Liver (tissue), 9 donors: ENCODE measurements around the gene ATP6V0D1. TPM values are rescaled to one million over a fixed set of nuclear protein-coding genes. Genes with fewer than 3 reads are reported as not detected.

Experiments
- DNase-seq: peaks from one replicate; pipeline ENCODE4 v3.0.0-alpha.2; 2017; ENCODE audit warnings: low spot score
- H3K27ac ChIP-seq, 2 donors: one replicate each; pipeline ENCODE4 v1.7.0; 2013; ENCODE audit warnings: inconsistent platforms in 2 of 2, low read length in 2 of 2, control low read depth in 1 of 2, low read depth in 1 of 2, mild to moderate bottlenecking in 1 of 2
- H3K27me3 ChIP-seq, 4 donors: one replicate each; pipeline versions ENCODE4 v1.6.1 to v1.7.0; 2013; ENCODE audit warnings: low read length in 3 of 4, inconsistent platforms in 1 of 4, mild to moderate bottlenecking in 1 of 4, moderate library complexity in 1 of 4; ENCODE audit not compliant: control insufficient read depth in 4 of 4, insufficient read depth in 4 of 4
- H3K36me3 ChIP-seq, 4 donors: one replicate each; pipeline versions ENCODE4 v1.6.1 to v1.7.0; 2013; ENCODE audit warnings: low read length in 3 of 4, mild to moderate bottlenecking in 3 of 4, low read depth in 1 of 4, moderate library complexity in 1 of 4; ENCODE audit not compliant: control insufficient read depth in 4 of 4, insufficient read depth in 3 of 4
- H3K4me1 ChIP-seq, 4 donors: one replicate each; pipeline versions ENCODE4 v1.6.1 to v1.7.0; 2013; ENCODE audit warnings: low read length in 3 of 4, mild to moderate bottlenecking in 3 of 4, moderate library complexity in 1 of 4; ENCODE audit not compliant: control insufficient read depth in 4 of 4, insufficient read depth in 4 of 4
- H3K4me3 ChIP-seq, 3 donors: one replicate each; pipeline versions ENCODE4 v1.6.1 to v1.7.0; 2013; ENCODE audit warnings: low read length in 3 of 3, control low read depth in 1 of 3, low read depth in 1 of 3, mild to moderate bottlenecking in 1 of 3
- H3K9ac ChIP-seq, 2 donors: one replicate each; pipeline ENCODE4 v1.7.0; 2013; ENCODE audit warnings: low read length in 2 of 2, mild to moderate bottlenecking in 2 of 2, moderate library complexity in 2 of 2, control low read depth in 1 of 2, low read depth in 1 of 2
- H3K9me3 ChIP-seq, 4 donors: one replicate each; pipeline versions ENCODE4 v1.6.1 to v1.7.0; 2013; ENCODE audit warnings: low read length in 3 of 4; ENCODE audit not compliant: control insufficient read depth in 4 of 4
- FOXA1 ChIP-seq: IDR thresholded peaks from 2 replicates; pipeline ENCODE4 v1.6.1; 2016; ENCODE audit warnings: antibody characterized with exemption
- FOXA2 ChIP-seq: IDR thresholded peaks from 2 replicates; pipeline ENCODE4 v1.6.1; 2016; ENCODE audit warnings: antibody characterized with exemption
- GABPA ChIP-seq, 2 donors: IDR thresholded peaks in 1 of 2; conservative IDR thresholded peaks in 1 of 2; 2 replicates each; pipeline ENCODE4 v1.6.1; 2016; ENCODE audit warnings: antibody characterized with exemption in 2 of 2, mild to moderate bottlenecking in 1 of 2, moderate library complexity in 1 of 2
- HNF4A ChIP-seq, 2 donors: conservative IDR thresholded peaks; 2 replicates each; pipeline ENCODE4 v1.6.1; 2016; ENCODE audit warnings: antibody characterized with exemption in 2 of 2, mild to moderate bottlenecking in 2 of 2
- JUND ChIP-seq, 2 donors: IDR thresholded peaks; 2 replicates each; pipeline ENCODE4 v1.6.1; 2016; ENCODE audit warnings: antibody characterized with exemption in 2 of 2
- NR2F2 ChIP-seq: IDR thresholded peaks from 2 replicates; pipeline ENCODE4 v1.6.1; 2016; ENCODE audit warnings: antibody characterized with exemption
- RAD21 ChIP-seq, 2 donors: IDR thresholded peaks; 2 replicates each; pipeline ENCODE4 v1.6.1; 2016; ENCODE audit warnings: antibody characterized with exemption in 2 of 2, mild to moderate bottlenecking in 2 of 2
- RXRA ChIP-seq, 2 donors: IDR thresholded peaks; 2 replicates each; pipeline ENCODE4 v1.6.1; 2017 to 2018; ENCODE audit warnings: antibody characterized with exemption in 2 of 2, mild to moderate bottlenecking in 1 of 2
- SP1 ChIP-seq: IDR thresholded peaks from 2 replicates; pipeline ENCODE4 v1.6.1; 2018; ENCODE audit warnings: antibody characterized with exemption, mild to moderate bottlenecking
- TAF1 ChIP-seq: conservative IDR thresholded peaks from 2 replicates; pipeline ENCODE4 v1.6.1; 2016; ENCODE audit warnings: antibody characterized with exemption, mild to moderate bottlenecking
- WGBS: extraction: QIAGEN DNeasy Blood & Tissue Kit; methylation state at CpG from one replicate; pipeline ENCODE4 v1.1.7; 2013; 5-methylcytosine and 5-hydroxymethylcytosine counted together
- polyA plus RNA-seq, 2 donors: library from polyadenylated mRNA; stranded (reverse) in 1 of 2; unstranded in 1 of 2; fragments of 200-250 nt in 1 of 2; fragments of >200 nt in 1 of 2; fragmentation: Nextera tagmentation in 1 of 2; extraction: Ambion mirVana in 1 of 2; gene quantifications; one replicate each; pipeline versions ENCODE4 v1.2.1 to v1.2.3, GENCODE V29; 2013 to 2015
- total RNA-seq, 2 donors: library from RNA; depleted of rRNA; stranded (reverse); fragments of >200 nt; gene quantifications; one replicate each; pipeline ENCODE4 v1.2.3, GENCODE V29; 2014
- TF ChIP-seq, protein P1 (sequence below): IDR thresholded peaks from 2 replicates; pipeline ENCODE4 v1.6.1; 2016; ENCODE audit warnings: antibody characterized with exemption
- TF ChIP-seq, protein P2 (sequence below): IDR thresholded peaks from 2 replicates; pipeline ENCODE4 v1.6.1; 2016; ENCODE audit warnings: antibody characterized with exemption
- TF ChIP-seq, protein P3 (sequence below): fragments of 150-350 bp; IDR thresholded peaks from 2 replicates; pipeline ENCODE4 v1.5.1; 2017; ENCODE audit warnings: improper control_type of control experiment, low read depth, low read length; ENCODE audit not compliant: missing input control
- donor health status: healthy.
- donor health status: healthy.
- donor health status: healthy.
- donor health status: healthy.
- donor health status: healthy.

The ATP6V0D1 gene
- total and polyA plus RNA-seq, 4 donors, result 47.6 to 80.2 (median 66.6) TPM

DNA sequence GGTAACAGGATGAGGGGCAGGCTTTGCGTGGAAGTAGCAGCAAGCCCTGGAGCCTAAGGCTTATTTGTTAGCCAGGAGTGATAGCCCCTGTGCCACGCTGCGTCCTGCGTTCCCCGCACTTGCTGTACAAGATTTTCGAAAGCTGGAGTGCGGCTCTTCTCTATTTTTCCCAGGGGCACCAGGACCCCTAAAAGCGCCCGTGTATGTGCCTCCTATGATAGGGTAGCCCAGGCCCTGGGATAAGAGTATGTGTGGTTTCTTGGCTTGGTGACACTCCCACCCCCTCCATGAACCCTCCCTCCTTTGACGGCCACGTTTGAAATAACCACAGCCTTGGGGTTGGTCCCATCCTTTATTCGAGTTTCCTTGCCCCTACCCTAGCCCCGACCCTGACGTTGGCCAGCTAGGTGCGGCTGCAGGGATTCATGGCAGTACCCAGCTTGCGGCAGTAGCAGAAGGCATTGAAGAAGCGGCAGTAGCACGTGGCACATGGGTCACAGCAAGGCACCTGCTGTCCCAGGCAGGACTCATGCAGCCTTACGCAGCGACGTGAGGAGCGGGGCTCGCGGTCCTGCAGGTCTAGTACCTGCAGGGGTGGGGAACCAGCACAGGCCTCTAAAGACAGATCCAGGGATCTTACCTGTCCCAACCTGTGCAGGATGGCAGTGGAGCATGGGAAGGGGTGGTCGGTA lies 1.4 kb upstream of the ATP6V0D1 start:
- TF ChIP-seq TAF1 (no peak), GABPA (IDR thresholded peaks at IDR 0.05 in 1 of 2, conservative IDR thresholded peaks at IDR 0.05 in 1 of 2) (no peak), JUND (IDR thresholded peaks at IDR 0.05) (no peak), FOXA2 (no peak), RXRA (IDR thresholded peaks at IDR 0.05) (no peak), RAD21 (IDR thresholded peaks at IDR 0.05) (no peak)
- TF ChIP-seq, protein P1, sequence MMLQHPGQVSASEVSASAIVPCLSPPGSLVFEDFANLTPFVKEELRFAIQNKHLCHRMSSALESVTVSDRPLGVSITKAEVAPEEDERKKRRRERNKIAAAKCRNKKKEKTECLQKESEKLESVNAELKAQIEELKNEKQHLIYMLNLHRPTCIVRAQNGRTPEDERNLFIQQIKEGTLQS, result no peak
- TF ChIP-seq, protein P2, sequence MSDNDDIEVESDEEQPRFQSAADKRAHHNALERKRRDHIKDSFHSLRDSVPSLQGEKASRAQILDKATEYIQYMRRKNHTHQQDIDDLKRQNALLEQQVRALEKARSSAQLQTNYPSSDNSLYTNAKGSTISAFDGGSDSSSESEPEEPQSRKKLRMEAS, result no peak
- Histone ChIP-seq H3K9ac (peak overlapping the region; percentile 81 to 82), H3K4me1 (peaks cover 10 to 53% (median 44%) of the 10 kb centered on the region in 4 donors), H3K9me3 (no peaks in the 10 kb centered on the region), H3K27ac (peak overlapping the region; percentile 66 to 77), H3K36me3 (peaks cover 0 to 7% (median 1%) of the 10 kb centered on the region in 4 donors), H3K27me3 (no peaks in the 10 kb centered on the region), H3K4me3 (peak overlapping the region in 1 of 3 donors; percentile 62)
- 82% methylated on average over 25 of the region's 25 CpGs for WGBS
- DNase-seq, result no peak

DNA sequence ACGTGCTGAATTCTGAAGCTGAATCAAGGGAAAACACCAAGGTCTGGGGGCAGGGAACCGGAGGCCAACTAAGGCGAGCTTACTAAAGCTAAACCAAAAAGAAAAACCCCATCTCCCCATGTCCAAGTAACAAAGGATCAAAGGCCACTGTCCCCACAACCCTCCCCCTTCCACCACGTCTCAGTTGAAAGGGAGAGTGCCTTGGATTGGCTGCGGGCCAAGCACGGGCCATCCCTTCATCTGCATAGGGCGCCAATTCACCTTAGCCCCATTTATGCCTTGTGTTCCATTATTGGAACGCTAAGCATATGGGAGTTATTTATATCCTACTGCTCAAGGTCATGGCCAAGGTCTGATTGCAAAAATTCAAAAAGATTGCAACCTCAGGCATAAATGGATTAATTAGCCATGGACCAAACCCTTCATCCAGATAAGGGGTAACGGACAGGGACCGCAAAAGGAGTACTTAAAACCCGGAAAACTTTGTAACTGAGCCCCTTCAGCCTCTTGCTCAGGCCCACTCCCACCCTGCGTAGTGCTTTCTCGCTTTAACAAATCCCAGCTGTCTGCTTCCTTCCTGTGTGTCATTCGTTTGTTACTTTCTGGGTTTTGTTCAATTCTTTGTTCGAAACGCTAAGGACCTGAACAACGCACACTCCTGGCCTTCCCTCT lies 740 bp upstream of the ATP6V0D1 start:
- peak; percentile 73 for TF ChIP-seq NR2F2
- TF ChIP-seq SP1, result no peak
- TF ChIP-seq FOXA2, result no peak
- TF ChIP-seq, protein P3, sequence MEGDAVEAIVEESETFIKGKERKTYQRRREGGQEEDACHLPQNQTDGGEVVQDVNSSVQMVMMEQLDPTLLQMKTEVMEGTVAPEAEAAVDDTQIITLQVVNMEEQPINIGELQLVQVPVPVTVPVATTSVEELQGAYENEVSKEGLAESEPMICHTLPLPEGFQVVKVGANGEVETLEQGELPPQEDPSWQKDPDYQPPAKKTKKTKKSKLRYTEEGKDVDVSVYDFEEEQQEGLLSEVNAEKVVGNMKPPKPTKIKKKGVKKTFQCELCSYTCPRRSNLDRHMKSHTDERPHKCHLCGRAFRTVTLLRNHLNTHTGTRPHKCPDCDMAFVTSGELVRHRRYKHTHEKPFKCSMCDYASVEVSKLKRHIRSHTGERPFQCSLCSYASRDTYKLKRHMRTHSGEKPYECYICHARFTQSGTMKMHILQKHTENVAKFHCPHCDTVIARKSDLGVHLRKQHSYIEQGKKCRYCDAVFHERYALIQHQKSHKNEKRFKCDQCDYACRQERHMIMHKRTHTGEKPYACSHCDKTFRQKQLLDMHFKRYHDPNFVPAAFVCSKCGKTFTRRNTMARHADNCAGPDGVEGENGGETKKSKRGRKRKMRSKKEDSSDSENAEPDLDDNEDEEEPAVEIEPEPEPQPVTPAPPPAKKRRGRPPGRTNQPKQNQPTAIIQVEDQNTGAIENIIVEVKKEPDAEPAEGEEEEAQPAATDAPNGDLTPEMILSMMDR, result no peak
- TF ChIP-seq RXRA (IDR thresholded peaks at IDR 0.05), result no peak
- TF ChIP-seq, protein P1, result no peak
- TF ChIP-seq, protein P2, result no peak
- peak in 1 of 2 donors; percentile 26 for TF ChIP-seq HNF4A (conservative IDR thresholded peaks at IDR 0.05)
- TF ChIP-seq GABPA (IDR thresholded peaks at IDR 0.05 in 1 of 2, conservative IDR thresholded peaks at IDR 0.05 in 1 of 2), result no peak
- no peak for TF ChIP-seq FOXA1
- H3K27me3 ChIP-seq, result no peaks in the 10 kb centered on the region
- peak overlapping the region; percentile 47 to 62 (median 61) for H3K4me3 ChIP-seq
- no peaks in the 10 kb centered on the region for H3K9me3 ChIP-seq
- peaks cover 0 to 7% (median 1%) of the 10 kb centered on the region in 4 donors for H3K36me3 ChIP-seq
- peak overlapping the region; percentile 81 to 82 for H3K9ac ChIP-seq
- DNase-seq, result peak; percentile 66
- WGBS, result 32% methylated on average over 17 of the region's 17 CpGs
- peaks cover 10 to 53% (median 44%) of the 10 kb centered on the region in 4 donors for H3K4me1 ChIP-seq
- peak overlapping the region; percentile 66 to 77 for H3K27ac ChIP-seq
